Activated T-helper 1 cell treated with anti-CD3 and anti-CD28 coated beads, Interleukin-12 subunit alpha, Interleukin-12 subunit beta, Interleukin-2, Interleukin-4 antibody, amounts not matched to agents 30 ng/mL and 10 ng/mL and 1 ng/mL, durations not matched to agents 14 hours and 24 hours and 36 hours (primary cell): ENCODE measurements around the gene SMG7. TPM values are rescaled to one million over a fixed set of nuclear protein-coding genes. Genes with fewer than 3 reads are reported as not detected.
"Not testable (repeated sequence)": the region's sequence is repeated elsewhere in the genome, so short reads cannot be mapped to it uniquely, and the experiment has no call there.

Experiments used
- DNase-seq: peaks from one replicate; pipeline ENCODE4 v3.0.0; 2021; ENCODE audit warnings: low spot score
- H3K27ac Mint-ChIP-seq: one replicate; pipeline ENCODE4 v1.8.0; 2021; ENCODE audit warnings: mild to moderate bottlenecking, mixed read lengths
- H3K27me3 Mint-ChIP-seq: one replicate; pipeline ENCODE4 v1.8.0; 2022; ENCODE audit warnings: mild to moderate bottlenecking, moderate library complexity, mixed read lengths; ENCODE audit not compliant: insufficient read depth
- H3K36me3 Mint-ChIP-seq: one replicate; pipeline ENCODE4 v1.8.0; 2021; ENCODE audit warnings: low read depth, mixed read lengths
- H3K4me1 Mint-ChIP-seq: one replicate; pipeline ENCODE4 v1.8.0; 2021; ENCODE audit warnings: low read depth, mixed read lengths
- H3K4me3 Mint-ChIP-seq: one replicate; pipeline ENCODE4 v1.8.0; 2021; ENCODE audit warnings: mild to moderate bottlenecking, moderate library complexity, mixed read lengths
- H3K9me3 Mint-ChIP-seq: one replicate; pipeline ENCODE4 v1.8.0; 2021; ENCODE audit warnings: mixed read lengths
- intact Hi-C: fragments of 100-400 bp; cut with micrococcal nuclease; formaldehyde crosslinking; loops from one replicate; pipeline ENCODE4 v1.15.1; 2024
- total RNA-seq: library from RNA; stranded (reverse); gene quantifications from 2 replicates; pipeline ENCODE4 v1.2.3, GENCODE V29; 2022

SMG7 gene, protein sequence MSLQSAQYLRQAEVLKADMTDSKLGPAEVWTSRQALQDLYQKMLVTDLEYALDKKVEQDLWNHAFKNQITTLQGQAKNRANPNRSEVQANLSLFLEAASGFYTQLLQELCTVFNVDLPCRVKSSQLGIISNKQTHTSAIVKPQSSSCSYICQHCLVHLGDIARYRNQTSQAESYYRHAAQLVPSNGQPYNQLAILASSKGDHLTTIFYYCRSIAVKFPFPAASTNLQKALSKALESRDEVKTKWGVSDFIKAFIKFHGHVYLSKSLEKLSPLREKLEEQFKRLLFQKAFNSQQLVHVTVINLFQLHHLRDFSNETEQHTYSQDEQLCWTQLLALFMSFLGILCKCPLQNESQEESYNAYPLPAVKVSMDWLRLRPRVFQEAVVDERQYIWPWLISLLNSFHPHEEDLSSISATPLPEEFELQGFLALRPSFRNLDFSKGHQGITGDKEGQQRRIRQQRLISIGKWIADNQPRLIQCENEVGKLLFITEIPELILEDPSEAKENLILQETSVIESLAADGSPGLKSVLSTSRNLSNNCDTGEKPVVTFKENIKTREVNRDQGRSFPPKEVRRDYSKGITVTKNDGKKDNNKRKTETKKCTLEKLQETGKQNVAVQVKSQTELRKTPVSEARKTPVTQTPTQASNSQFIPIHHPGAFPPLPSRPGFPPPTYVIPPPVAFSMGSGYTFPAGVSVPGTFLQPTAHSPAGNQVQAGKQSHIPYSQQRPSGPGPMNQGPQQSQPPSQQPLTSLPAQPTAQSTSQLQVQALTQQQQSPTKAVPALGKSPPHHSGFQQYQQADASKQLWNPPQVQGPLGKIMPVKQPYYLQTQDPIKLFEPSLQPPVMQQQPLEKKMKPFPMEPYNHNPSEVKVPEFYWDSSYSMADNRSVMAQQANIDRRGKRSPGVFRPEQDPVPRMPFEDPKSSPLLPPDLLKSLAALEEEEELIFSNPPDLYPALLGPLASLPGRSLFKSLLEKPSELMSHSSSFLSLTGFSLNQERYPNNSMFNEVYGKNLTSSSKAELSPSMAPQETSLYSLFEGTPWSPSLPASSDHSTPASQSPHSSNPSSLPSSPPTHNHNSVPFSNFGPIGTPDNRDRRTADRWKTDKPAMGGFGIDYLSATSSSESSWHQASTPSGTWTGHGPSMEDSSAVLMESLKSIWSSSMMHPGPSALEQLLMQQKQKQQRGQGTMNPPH
- total RNA-seq: 86.1 and 86.4 TPM in 2 replicates

DNA sequence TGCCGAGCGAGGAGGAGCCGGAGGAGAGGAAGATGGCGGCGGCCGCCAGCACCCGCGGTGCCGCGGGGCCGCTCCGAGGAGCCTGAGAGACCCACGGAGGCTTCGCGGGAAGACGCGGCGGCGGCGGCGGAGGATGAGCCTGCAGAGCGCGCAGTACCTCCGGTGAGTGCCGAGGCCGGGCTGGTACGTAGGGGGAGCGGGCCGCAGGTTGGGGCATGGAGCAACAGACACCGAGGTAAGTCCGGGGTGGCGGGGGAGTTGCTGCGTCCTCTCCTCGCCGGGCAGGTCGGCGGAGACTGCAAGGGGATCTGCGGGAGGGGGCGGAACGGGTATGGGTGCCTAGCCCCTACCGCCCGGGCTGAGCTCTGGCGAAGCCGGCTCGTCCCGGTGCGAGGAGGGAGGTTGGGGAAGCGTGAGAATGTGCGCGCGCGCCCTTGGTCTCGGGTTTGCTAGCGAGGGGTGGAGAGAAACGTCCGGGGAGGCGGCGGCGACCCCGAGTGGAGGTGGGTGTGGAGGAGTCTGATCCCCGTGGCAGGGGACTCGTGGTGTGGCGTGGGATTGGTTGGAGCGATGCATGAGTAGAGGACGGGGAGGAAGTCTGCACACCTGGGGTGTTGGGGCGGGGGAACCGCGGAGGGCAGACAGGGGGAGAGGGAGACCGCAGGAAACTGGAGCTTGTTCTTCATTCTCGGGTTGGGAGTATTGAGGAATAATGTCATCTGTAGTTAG, at the start of gene SMG7:
Gene SMG7, plus strand, starts transcription at position 12 of the 729 bp plus-strand sequence. Its CDS starts 122 bp downstream, at position 134.
- Mint-ChIP-seq H3K4me1 (peaks cover 29% of the 10 kb centered on the region), H3K27me3 (peaks cover 2% of the 10 kb centered on the region), H3K4me3 (peak within 1 kb of the TSS; percentile 90), H3K27ac (peak within 1 kb of the TSS; percentile 99), H3K36me3 (peaks cover 11% of the 10 kb centered on the region), H3K9me3 (no peaks in the 10 kb centered on the region)
- peak; percentile 42 for DNase-seq
- intact Hi-C loops: loop anchor here (1.0 to 10.0 kb wide), 6 partner anchors 442 to 915 kb away; partner anchors contain the start of genes C1orf21, RGS16 and TSEN15

DNA sequence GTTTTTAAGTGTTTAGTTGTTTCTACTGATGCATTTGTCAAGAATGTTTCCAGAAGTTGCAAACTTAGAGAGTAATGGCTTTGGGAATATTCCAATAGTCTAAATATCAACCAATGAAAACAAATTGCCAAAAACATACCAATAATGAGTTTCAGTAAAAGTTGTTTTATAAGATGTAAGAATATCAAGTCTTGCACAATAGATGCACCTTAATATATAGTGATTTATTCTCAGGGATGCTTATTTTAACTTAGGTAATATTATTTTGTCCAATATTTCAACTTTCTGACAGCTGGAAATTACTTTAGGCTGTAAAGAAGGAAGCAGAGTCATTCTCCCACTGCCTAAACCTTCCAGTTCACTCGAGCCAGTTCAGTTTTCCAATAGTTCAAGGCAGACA, 48.8 kb upstream of the SMG7 start:
- no peak for DNase-seq
- intact Hi-C loops: no loop called here
- Mint-ChIP-seq H3K4me1 (peaks cover 3% of the 10 kb centered on the region), H3K36me3 (peaks cover 2% of the 10 kb centered on the region), H3K9me3 (no peaks in the 10 kb centered on the region), H3K27me3 (peaks cover 22% of the 10 kb centered on the region), H3K27ac (no peak overlapping the region), H3K4me3 (no peak overlapping the region)

DNA sequence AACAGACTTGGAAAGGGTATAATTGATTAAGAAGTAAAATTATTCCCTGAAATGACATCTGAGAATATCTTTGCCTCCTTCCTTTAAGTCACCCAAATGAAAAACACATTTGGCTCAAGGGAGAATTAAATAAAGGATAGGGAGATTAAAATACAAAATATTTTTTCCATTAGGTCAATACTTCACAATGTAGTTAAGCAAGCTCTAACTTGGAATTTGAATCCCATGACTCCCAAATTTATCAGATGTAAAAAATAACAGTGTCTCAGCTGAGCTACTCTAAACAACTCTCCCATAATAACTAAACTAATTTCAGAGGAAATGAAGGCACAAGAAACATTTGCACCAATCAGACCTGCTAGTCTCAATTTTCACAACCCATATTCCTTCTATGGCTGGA, 47.6 kb upstream of the SMG7 start:
- Mint-ChIP-seq H3K27ac (no peak overlapping the region), H3K4me1 (no peaks in the 10 kb centered on the region), H3K9me3 (no peaks in the 10 kb centered on the region), H3K4me3 (no peak overlapping the region), H3K36me3 (no peaks in the 10 kb centered on the region), H3K27me3 (peaks cover 11% of the 10 kb centered on the region)
- intact Hi-C loops: no loop called here
- DNase-seq: no peak

DNA sequence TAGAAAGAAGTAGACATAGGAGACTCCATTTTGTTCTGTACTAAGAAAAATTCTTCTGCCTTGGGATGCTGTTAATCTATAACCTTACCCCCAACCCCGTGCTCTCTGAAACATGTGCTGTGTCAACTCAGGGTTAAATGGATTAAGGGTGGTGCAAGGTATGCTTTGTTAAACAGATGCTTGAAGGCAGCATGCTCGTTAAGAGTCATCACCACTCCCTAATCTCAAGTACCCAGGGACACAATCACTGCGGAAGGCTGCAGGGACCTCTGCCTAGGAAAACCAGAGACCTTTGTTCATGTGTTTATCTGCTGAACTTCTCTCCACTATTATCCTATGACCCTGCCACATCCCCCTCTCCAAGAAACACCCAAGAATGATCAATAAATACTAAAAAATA, 44.7 kb upstream of the SMG7 start:
- intact Hi-C loops, H3K9me3 Mint-ChIP-seq: not testable (repeated sequence)

DNA sequence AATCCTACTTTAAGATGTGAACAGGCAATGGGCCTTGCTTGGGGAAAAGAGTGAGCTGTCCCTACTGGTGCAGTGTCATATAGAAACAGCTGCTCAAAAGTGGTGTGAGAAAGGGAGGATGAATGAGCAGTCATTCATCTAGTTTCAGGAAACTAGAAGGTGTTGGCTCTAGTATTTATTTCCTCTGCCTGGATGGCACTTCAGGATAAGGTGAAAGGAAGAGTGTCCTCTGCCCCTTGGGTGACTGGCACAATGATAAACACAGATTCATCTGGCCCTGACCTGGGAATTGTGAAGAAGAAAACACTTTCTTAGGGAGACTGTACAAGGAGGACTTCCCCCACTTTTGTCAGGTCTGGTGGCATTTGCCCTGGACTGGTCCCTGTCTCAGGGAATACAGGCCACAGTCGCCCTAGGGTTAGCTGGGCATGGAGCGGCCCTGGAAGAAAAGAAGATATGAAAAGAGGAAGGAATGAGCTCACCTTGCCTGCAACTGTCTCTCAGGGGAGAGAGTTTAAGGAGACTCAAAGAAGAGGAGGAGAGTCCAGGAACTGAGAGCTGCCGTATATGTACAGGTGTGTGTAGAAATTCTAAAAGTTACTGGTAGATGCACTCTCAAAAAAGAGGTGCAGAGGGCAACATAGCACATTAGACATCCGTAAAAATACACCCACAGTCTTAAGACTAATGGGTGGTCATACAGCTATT, 40.3 kb upstream of the SMG7 start:
- Mint-ChIP-seq H3K27ac (no peak overlapping the region), H3K27me3 (peaks cover 2% of the 10 kb centered on the region), H3K4me3 (no peak overlapping the region), H3K4me1 (no peaks in the 10 kb centered on the region), H3K36me3 (no peaks in the 10 kb centered on the region), H3K9me3 (no peaks in the 10 kb centered on the region)
- intact Hi-C loops: no loop called here
- no peak for DNase-seq

More for the DNA sequence above, 44.7 kb upstream of the SMG7 start:
- H3K4me3 Mint-ChIP-seq, H3K27me3 Mint-ChIP-seq, H3K27ac Mint-ChIP-seq, DNase-seq, H3K36me3 Mint-ChIP-seq, H3K4me1 Mint-ChIP-seq: not testable (repeated sequence)

DNA sequence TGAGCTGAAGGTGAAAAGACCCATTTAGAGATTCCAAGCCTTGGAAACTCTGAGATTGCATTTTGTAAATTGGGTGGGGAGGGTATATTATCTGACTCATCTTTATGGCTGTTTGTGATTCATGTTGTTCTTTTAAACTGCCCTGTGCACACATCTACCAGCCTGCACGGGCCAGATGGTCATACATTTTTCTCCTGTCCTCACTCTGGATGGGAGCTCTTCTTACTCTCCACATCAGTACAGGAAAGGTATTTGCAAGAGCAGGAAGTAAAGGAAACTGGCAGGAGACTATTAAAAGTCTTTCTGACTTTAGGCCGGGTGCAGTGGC, 39.8 kb upstream of the SMG7 start:
- no peaks in the 10 kb centered on the region for H3K9me3 Mint-ChIP-seq
- H3K4me3 Mint-ChIP-seq: no peak overlapping the region
- peaks cover 2% of the 10 kb centered on the region for H3K27me3 Mint-ChIP-seq
- no peak for DNase-seq
- intact Hi-C loops: no loop called here
- H3K4me1 Mint-ChIP-seq: no peaks in the 10 kb centered on the region
- H3K27ac Mint-ChIP-seq: no peak overlapping the region
- no peaks in the 10 kb centered on the region for H3K36me3 Mint-ChIP-seq

DNA sequence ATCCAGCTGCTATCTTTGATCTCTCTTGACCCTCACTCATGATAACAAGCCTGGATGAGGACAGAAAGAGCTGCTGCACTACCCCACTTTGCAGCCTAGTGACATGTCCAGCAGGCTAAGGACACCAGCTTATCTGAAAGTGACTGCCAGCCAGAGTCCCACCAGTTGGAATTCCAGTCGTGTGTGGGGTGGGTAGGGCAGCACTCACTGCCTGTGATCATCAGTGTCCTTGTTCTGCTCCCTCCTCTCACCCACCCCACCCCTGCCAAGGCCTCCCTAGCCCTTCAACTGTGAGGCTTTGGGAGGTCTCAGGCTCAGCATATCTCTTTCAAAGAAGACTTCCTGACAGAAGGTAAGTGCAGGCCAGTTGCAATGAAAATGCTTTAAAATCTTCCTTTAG, 38.6 kb upstream of the SMG7 start:
- Mint-ChIP-seq H3K4me3 (no peak overlapping the region), H3K9me3 (no peaks in the 10 kb centered on the region), H3K27ac (no peak overlapping the region), H3K4me1 (no peaks in the 10 kb centered on the region), H3K27me3 (peaks cover 7% of the 10 kb centered on the region), H3K36me3 (no peaks in the 10 kb centered on the region)
- intact Hi-C loops: no loop called here
- DNase-seq: no peak

DNA sequence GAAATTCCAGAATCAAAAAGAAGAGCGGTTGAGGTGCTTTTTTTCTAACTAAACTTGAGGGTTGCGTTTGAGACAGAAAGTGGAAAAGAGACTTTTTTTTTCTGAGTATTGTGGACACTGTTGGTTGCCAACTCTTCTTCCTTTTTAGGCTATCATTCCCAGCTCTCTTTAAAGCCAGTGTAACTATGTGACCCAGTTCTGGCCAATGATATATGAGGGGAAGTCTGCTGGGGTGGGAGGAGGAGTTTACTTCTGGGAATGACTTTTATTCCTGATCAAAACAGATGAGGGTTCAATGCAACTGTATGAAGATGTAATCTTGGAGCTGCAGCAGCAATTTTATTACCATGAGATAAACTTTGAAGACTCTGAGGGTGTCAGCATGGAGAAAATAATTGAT, 36.8 kb upstream of the SMG7 start:
- intact Hi-C loops: no loop called here
- no peak overlapping the region for H3K27ac Mint-ChIP-seq
- peaks cover 19% of the 10 kb centered on the region for H3K27me3 Mint-ChIP-seq
- no peaks in the 10 kb centered on the region for H3K9me3 Mint-ChIP-seq
- H3K36me3 Mint-ChIP-seq: no peaks in the 10 kb centered on the region
- no peaks in the 10 kb centered on the region for H3K4me1 Mint-ChIP-seq
- H3K4me3 Mint-ChIP-seq: no peak overlapping the region
- DNase-seq: no peak

DNA sequence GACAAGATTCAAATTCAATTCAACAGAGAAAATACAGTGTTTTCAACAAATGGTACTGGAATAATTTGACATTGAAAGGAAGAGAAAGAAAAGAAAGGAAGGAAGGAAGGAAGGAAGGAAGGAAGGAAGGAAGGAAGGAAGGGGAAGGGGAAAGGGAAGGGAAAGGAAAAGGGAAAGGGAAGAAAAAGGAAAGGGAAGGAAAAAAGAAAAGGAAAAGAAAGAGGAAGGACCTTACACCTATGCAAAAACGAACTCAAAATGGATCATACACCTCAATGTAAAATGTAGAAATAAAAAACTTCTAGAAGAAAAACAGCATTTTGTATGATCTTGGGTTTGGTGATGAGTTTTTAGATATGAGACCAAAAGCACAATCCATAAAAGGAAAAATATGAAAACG, 34.2 kb upstream of the SMG7 start:
- Mint-ChIP-seq H3K36me3 (no peaks in the 10 kb centered on the region), H3K4me3 (no peak overlapping the region), H3K27ac (no peak overlapping the region), H3K27me3 (peaks cover 24% of the 10 kb centered on the region), H3K9me3 (no peaks in the 10 kb centered on the region), H3K4me1 (no peaks in the 10 kb centered on the region)
- intact Hi-C loops: no loop called here
- no peak for DNase-seq

DNA sequence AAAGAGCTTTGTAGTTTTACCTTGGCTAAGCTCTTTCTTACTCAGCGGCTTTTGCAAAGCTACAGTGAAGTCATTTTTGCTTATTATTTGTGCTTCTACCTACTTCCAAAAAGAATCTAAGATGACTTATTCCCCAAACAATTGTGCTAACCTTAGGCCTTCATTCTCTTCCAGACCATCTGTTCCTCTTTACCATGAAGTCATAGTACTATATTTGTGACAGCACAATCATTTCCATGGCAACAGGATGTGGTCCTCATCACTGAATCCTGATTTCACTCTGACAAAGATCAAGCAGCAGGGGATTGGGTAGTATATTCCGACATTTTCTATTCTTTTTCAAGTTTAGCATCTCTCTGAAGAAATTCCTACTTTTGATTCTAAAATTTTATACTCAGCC, 29.3 kb upstream of the SMG7 start:
- Mint-ChIP-seq H3K9me3 (no peaks in the 10 kb centered on the region), H3K27ac (no peak overlapping the region), H3K27me3 (peaks cover 25% of the 10 kb centered on the region), H3K4me1 (no peaks in the 10 kb centered on the region), H3K36me3 (no peaks in the 10 kb centered on the region), H3K4me3 (no peak overlapping the region)
- DNase-seq: no peak
- intact Hi-C loops: no loop called here

DNA sequence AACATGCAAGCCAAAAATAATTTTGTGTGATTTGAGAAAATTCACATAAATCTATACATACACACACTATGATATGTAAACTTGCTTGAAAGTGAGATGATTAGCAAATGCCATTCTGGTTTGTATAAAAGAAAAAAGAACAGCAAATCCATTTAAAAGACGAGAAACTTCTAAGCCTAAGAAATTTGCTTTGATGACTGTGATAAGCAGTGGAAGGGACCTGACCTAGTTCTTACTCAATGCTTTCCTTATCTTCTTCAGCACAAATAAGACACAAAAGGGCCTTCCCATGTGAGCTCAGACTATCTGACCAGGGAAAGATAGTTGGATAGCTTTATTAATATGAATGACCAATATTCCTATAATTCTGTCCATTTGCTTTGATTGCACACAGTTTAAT, 28.8 kb upstream of the SMG7 start:
- Mint-ChIP-seq H3K4me1 (no peaks in the 10 kb centered on the region), H3K36me3 (no peaks in the 10 kb centered on the region), H3K27me3 (peaks cover 22% of the 10 kb centered on the region), H3K4me3 (no peak overlapping the region), H3K27ac (no peak overlapping the region), H3K9me3 (no peaks in the 10 kb centered on the region)
- DNase-seq: no peak
- intact Hi-C loops: no loop called here

DNA sequence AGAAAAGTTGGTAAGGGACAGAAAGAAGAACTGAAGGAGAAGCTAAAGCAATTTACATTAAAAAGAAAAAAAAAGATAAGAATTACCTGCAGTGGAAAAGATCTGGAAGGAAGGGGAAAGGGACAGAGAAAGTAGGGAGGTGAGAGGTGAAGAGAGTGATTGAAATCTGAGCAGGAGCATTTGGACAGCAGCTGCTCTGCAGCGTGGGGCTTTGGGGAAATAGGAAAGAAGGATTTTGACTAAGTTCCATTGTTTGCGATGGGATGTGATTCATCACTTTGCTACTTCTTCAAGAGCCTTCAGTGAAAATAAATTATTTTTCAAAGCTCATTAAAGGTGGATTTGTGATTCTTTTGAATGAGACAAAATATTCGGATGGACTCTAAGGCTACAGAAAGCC, 28.1 kb upstream of the SMG7 start:
- no peak overlapping the region for H3K27ac Mint-ChIP-seq
- H3K27me3 Mint-ChIP-seq: peaks cover 16% of the 10 kb centered on the region
- intact Hi-C loops: no loop called here
- no peaks in the 10 kb centered on the region for H3K36me3 Mint-ChIP-seq
- H3K9me3 Mint-ChIP-seq: no peaks in the 10 kb centered on the region
- DNase-seq: no peak
- H3K4me3 Mint-ChIP-seq: no peak overlapping the region
- no peaks in the 10 kb centered on the region for H3K4me1 Mint-ChIP-seq
